OCI-LY7 (cell line): ENCODE results near the gene CRCP. TPM values are rescaled to one million over a fixed set of nuclear protein-coding genes. Genes with fewer than 3 reads are reported as not detected.

ENCODE experiments used
- BruUV-seq: library from RNA; stranded (reverse); fragments of 400-500 nt; replicated peaks from 2 replicates; lab custom pipeline; 2021; lab: Mats Ljungman, UMichigan
- CTCF ChIA-PET: fragments of 300-600 bp; sonication (Branson Sonifier 250); formaldehyde crosslinking; loops from one replicate; lab custom pipeline; 2022; ENCODE audit warnings: antibody characterized with exemption; ENCODE audit not compliant: unreplicated experiment; lab: Charles Lee
- POLR2A ChIA-PET: fragments of 300-600 bp; sonication (Branson Sonifier 250); formaldehyde crosslinking; loops from one replicate; lab custom pipeline; 2022; ENCODE audit warnings: antibody characterized with exemption; lab: Charles Lee
- DNase-seq: peaks from one replicate; pipeline ENCODE4 v3.0.0-alpha.2; 2015; ENCODE audit warnings: low spot score
- H2AFZ ChIP-seq: fragments of 200-600 bp; sonication (generic), shearing (Covaris generic); 2 replicates; pipeline ENCODE4 v1.6.1; 2014; ENCODE audit warnings: mild to moderate bottlenecking, antibody characterized with exemption, low read length, moderate library complexity
- H3K27ac ChIP-seq: fragments of 200-600 bp; sonication (generic); 2 replicates; pipeline ENCODE4 v1.5.1; 2014; ENCODE audit warnings: mixed run types, low read depth, mild to moderate bottlenecking, moderate library complexity, low read length, inconsistent platforms; ENCODE audit not compliant: poor library complexity, severe bottlenecking
- H3K36me3 ChIP-seq: fragments of 200-600 bp; sonication (generic); 2 replicates; pipeline ENCODE4 v1.6.1; 2014; ENCODE audit warnings: mild to moderate bottlenecking, antibody characterized with exemption, low read length, moderate library complexity, mixed read lengths; ENCODE audit not compliant: insufficient read depth
- H3K4me1 ChIP-seq: fragments of 200-600 bp; sonication (generic); 2 replicates; pipeline ENCODE4 v1.5.1; 2014; ENCODE audit warnings: mild to moderate bottlenecking, low read length; ENCODE audit not compliant: insufficient read depth, poor library complexity, severe bottlenecking
- H3K4me2 ChIP-seq: fragments of 200-600 bp; sonication (generic); 2 replicates; pipeline ENCODE4 v1.6.1; 2014; ENCODE audit warnings: mild to moderate bottlenecking, low read length
- H3K4me3 ChIP-seq: fragments of 200-600 bp; sonication (generic); 2 replicates; pipeline ENCODE4 v1.5.1; 2014; ENCODE audit warnings: mild to moderate bottlenecking, low read depth, low read length; ENCODE audit not compliant: poor library complexity, severe bottlenecking
- H3K79me2 ChIP-seq: fragments of 200-600 bp; sonication (generic); 2 replicates; pipeline ENCODE4 v1.6.1; 2016; ENCODE audit warnings: low read depth, mild to moderate bottlenecking, low read length, moderate library complexity, mixed read lengths; ENCODE audit not compliant: insufficient read depth
- H3K9me2 ChIP-seq: fragments of 200-600 bp; sonication (generic); 2 replicates; pipeline ENCODE4 v1.6.1; 2016; ENCODE audit warnings: mild to moderate bottlenecking, low read length, mixed read lengths; ENCODE audit not compliant: insufficient read depth
- H3K9me3 ChIP-seq: fragments of 200-600 bp; sonication (generic); 2 replicates; pipeline ENCODE4 v1.6.1; 2014; ENCODE audit warnings: mild to moderate bottlenecking, mixed run types, low read length, mixed read lengths
- H4K20me1 ChIP-seq: fragments of 200-600 bp; sonication (generic); 2 replicates; pipeline ENCODE4 v1.6.1; 2014; ENCODE audit warnings: mild to moderate bottlenecking, antibody characterized with exemption, low read length, moderate library complexity, mixed read lengths; ENCODE audit not compliant: insufficient read depth
- CTCF ChIP-seq: fragments of 200-600 bp; sonication (generic); conservative IDR thresholded peaks from 2 replicates; pipeline ENCODE4 v1.5.1; 2014; ENCODE audit warnings: mild to moderate bottlenecking, antibody characterized with exemption, low read length, moderate library complexity, mixed read lengths
- EZH2phosphoT487 ChIP-seq: fragments of 200-600 bp; sonication (generic); IDR thresholded peaks from 2 replicates; pipeline ENCODE4 v1.6.1; 2018; ENCODE audit warnings: low read depth, borderline replicate concordance, mild to moderate bottlenecking, mixed run types, antibody characterized with exemption, low read length, moderate library complexity, mixed read lengths
- intact Hi-C: fragments of 100-400 bp; cut with micrococcal nuclease; formaldehyde crosslinking; loops from one replicate; pipeline ENCODE4 v1.10.0; 2022; ENCODE audit not compliant: unreplicated experiment
- total RNA-seq, 2 experiments: library from RNA; depleted of rRNA in 1 of 2; stranded (reverse); fragments of >200 nt in 1 of 2; shearing (Covaris generic) in 1 of 2; gene quantifications; 2 replicates each; pipeline ENCODE4 v1.2.3, GENCODE V29; 2014 to 2022

Gene CRCP
- total RNA-seq, 2 experiments from 2014 or later: 25.1 to 28.3 TPM

GRCh38 chr7:66095010-66095409 is 19.6 kb upstream of the CRCP start:
- no peak for DNase-seq
- Histone ChIP-seq H3K4me2 (no peak overlapping the region), H4K20me1 (no peaks in the 10 kb centered on the region), H3K79me2 (no peaks in the 10 kb centered on the region), H3K4me1 (peaks cover 7% of the 10 kb centered on the region), H3K27ac (no peak overlapping the region), H3K9me3 (no peaks in the 10 kb centered on the region), H3K9me2 (no peaks in the 10 kb centered on the region), H3K36me3 (no peaks in the 10 kb centered on the region), H2AFZ (no peak overlapping the region), H3K4me3 (no peak overlapping the region)
- POLR2A ChIA-PET: interaction anchor here (0.7 kb wide), 2 partner anchors 141 to 212 kb away, joined by 3 read pairs; no protein-coding TSS in a partner anchor
- intact Hi-C loops: no loop called here
- TF ChIP-seq EZH2phosphoT487 (no peak), CTCF (no peak)
- CTCF ChIA-PET: no interaction called here
- no TSS peak for BruUV-seq

GRCh38 chr7:66099232-66099550 is 15.5 kb upstream of the CRCP start:
- no peak overlapping the region for H3K27ac ChIP-seq
- H4K20me1 ChIP-seq: no peaks in the 10 kb centered on the region
- H3K4me2 ChIP-seq: 0 out of 2 replicates have a peak overlapping the region, but pooled peaks have one; percentile 57
- no TSS peak for BruUV-seq
- TF ChIP-seq CTCF (no peak), EZH2phosphoT487 (no peak)
- H2AFZ ChIP-seq: peak overlapping the region; percentile 79
- intact Hi-C loops: no loop called here
- H3K79me2 ChIP-seq: no peaks in the 10 kb centered on the region
- ChIA-PET POLR2A (no interaction called here), CTCF (no interaction called here)
- no peak overlapping the region for H3K4me3 ChIP-seq
- no peak for DNase-seq
- no peaks in the 10 kb centered on the region for H3K9me3 ChIP-seq
- H3K4me1 ChIP-seq: peaks cover 12% of the 10 kb centered on the region
- H3K9me2 ChIP-seq: no peaks in the 10 kb centered on the region
- no peaks in the 10 kb centered on the region for H3K36me3 ChIP-seq

- Histone ChIP-seq H3K9me3 (no peaks in the 10 kb centered on the region), H2AFZ (peak overlapping the region; percentile 79), H3K79me2 (no peaks in the 10 kb centered on the region), H3K36me3 (no peaks in the 10 kb centered on the region), H3K4me3 (peak overlapping the region; percentile 53), H3K9me2 (no peaks in the 10 kb centered on the region), H3K4me1 (peaks cover 12% of the 10 kb centered on the region), H3K4me2 (peak overlapping the region; percentile 57), H3K27ac (peak overlapping the region; percentile 24), H4K20me1 (no peaks in the 10 kb centered on the region)
- intact Hi-C loops: no loop called here
- peak; percentile 48 for DNase-seq
- TF ChIP-seq EZH2phosphoT487 (no peak), CTCF (no peak)
- POLR2A ChIA-PET: no interaction called here
- CTCF ChIA-PET: no interaction called here
- BruUV-seq: no TSS peak
These were observed 14.9 kb upstream of the CRCP start for GRCh38 chr7:66099551-66100407.
